Renal cortex interstitium (tissue), 11 donors: ENCODE measurements around the gene WRAP73. TPM values are rescaled to one million over a fixed set of nuclear protein-coding genes. Genes with fewer than 3 reads are reported as not detected.

Experiments used
- DNase-seq, 11 donors: peaks; one replicate each; pipeline ENCODE4 v3.0.0-alpha.2; 2013; ENCODE audit warnings: low read depth in 9 of 11, low spot score in 4 of 11; ENCODE audit errors: extremely low read depth in 1 of 11
- polyA plus RNA-seq, 3 donors: library from polyadenylated mRNA; unstranded; fragments of 120-200 nt; gene quantifications; one replicate each; pipeline ENCODE4 v1.2.1, GENCODE V29; 2013; ENCODE audit not compliant: insufficient read length in 3 of 3

The WRAP73 gene
- polyA plus RNA-seq, 3 donors, result 16.1 to 24.3 (median 19.0) TPM

DNA sequence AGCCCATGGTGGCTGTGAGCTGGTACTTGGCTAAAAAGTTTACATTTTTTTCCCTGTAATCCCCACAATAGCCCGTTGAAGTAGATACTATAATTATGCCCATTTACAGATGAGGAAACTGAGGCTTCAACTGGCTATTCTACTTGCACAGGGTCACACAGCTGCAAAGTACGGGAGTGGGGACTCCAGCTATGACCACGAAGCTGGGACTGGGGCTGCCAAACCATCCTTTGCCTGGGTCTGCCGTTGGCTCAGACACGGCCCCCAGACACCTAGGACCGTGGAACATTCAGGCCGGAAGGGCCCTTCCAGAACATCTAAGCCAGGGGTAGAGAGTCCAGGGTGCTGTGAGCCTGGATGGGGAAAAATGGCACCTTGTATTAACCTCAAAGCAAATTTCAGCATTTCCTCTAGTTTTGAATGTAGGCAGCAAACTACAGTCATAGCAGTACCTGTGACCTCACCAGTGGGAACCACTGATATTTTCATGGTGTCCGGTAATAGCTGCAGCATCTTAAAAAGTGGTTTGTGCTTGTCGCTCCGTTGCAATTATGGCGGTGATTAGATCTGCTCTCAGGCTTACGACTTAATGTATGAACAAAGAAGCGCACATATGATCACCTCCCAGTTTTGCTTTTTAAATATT is 6.7 kb upstream of the WRAP73 start:
- DNase-seq, result no peak

DNA sequence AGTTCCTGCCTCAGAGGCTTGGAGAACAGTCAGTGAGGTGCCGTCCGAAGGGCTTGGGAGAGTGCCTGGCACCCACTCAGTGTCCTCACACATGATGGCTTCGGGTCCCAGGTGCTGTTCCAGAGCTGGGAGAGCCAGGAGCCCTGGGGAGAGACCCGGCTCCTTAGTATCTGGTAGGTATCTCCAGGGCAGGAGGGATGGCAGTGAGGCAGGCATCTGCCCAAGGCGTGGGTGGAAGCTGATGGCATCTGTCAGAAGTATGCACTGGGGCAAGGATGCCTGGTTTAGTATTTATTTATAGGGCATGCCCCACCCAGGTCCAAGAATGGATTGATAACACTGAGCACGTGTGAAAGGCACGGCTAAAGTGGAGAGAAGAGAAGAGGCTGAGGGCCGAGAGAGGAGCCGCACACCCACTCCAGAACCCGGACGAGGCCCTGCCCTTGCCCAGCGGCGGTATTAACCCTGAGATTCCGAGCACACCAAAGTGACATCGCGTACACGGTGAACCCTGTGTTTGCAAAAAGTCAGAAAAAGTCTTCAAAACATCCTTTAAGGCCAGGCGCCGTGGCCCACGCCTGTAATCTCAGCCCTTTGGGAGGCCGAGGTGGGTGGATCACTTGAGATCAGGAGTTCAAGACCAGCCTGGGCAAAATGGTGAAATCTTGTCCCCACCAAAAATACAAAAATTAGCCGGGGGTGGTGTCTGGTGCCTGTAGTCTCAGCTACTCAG is 4.8 kb upstream of the WRAP73 start:
- no peak for DNase-seq

DNA sequence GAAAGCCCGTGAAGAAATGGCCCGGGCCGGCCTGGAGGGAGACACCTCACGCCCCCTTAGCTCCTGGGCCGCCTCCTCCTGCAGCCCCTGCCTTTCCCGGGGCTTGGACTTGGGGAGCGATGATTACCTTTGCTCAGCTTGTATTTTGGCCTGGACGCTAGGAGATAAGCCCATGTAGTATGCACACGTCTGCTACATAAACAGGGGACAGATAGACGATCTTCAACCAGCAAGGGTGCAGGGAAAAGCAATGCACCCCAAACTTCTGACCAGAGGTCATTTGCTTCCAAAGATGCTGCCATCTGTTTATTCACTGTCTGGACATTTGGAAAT is 3.3 kb upstream of the WRAP73 start:
- DNase-seq, result no peak

DNA sequence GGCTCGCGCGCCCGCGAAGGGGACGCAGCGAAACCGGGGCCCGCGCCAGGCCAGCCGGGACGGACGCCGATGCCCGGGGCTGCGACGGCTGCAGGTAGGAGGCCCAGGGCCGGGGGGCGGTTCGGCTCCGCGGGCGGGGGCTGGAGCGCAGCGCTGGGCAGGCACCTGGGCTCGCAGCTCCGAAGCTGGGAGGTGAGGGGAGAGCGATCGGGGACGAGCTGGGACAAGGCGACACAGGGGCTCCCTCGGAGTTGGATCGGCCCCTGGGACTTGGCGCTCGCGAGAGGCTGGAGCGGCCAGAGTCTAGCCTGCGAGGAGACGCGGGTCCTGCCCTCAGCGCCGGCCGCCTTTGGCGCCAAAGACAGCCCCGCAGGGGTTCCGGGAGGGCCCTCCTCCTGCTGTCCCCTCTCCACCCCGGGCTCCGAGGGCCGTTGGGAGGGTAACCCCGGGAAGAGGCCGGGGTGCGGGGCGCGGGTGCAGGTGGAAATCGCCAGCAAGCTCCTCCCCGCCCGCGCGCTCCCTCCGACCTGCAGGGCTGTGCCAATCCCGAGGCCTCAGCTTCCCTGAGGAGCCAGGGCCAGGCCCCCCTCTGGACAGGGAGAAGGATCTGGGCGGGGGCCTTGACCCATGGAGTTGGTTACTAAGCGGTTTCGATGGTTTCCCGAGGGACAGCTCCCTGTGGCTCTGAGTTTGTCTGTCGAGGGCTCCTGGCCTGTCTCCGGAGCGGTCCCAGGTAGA is 2.8 kb upstream of the WRAP73 start:
- DNase-seq, result no peak

DNA sequence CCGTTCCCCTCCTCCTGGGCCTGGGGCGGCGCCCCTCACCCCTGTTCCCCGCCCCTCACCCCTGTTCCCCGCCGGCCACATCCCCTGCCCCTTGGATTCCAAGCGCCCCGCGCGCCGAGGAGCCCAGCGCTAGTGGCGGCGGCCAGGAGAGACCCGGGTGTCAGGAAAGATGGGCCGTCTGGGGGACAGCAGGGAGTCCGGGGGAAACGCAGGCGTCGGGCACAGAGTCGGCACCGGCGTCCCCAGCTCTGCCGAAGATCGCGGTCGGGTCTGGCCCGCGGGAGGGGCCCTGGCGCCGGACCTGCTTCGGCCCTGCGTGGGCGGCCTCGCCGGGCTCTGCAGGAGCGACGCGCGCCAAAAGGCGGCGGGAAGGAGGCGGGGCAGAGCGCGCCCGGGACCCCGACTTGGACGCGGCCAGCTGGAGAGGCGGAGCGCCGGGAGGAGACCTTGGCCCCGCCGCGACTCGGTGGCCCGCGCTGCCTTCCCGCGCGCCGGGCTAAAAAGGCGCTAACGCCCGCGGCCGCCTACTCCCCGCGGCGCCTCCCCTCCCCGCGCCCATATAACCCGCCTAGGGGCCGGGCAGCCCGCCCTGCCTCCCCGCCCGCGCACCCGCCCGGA is 2.1 kb upstream of the WRAP73 start, which contains the start of gene TP73:
TSS of gene TP73 (plus strand) at position 587 of the 618 bp plus-strand sequence. CDS start 29,850 bp downstream, outside the sequence.
- no peak for DNase-seq

DNA sequence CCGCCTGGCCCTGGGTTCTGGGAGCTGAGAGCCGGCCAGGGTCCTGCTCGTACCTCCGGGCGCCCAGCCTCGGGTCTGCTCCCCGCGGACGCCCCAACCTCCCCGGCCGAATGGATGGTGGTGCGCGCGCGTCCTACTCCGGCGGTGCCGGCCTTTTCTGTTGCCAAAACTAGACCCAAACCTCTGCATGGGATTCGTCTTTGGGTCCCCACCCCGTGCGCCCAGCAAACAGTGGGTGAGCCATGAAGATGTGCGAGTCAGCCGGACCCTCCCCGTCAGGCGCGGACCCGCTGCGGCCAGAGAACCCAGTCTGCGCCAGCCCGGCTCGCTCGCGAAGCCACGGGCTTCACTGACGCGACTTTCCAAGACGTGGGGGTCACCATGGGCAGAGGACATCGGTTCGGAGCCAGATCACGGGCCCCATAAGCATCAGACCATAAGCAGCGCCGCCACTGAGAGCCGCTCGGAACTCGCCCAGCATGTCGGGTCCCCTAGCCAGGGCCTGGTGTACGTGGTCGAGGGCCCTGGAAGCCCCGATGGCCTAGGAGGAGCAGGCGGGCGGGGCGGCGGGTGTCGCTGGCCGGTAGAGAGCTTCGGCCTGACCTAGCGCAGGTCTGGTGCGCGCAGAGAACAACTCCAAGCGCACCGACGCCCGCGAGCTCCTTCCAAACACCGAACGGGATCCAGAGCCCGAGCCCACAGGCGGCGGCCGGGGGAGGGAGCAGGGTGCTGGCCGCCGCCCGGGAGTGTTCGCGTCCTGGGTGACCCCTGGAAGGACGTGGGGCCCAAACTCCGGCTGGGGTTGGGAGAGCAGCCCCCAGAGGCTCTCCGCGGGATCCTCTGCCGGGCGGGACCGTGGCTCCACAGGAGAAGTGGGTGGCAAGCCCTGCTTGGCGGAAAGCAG is 1.4 kb upstream of the WRAP73 start:
- no peak for DNase-seq

DNA sequence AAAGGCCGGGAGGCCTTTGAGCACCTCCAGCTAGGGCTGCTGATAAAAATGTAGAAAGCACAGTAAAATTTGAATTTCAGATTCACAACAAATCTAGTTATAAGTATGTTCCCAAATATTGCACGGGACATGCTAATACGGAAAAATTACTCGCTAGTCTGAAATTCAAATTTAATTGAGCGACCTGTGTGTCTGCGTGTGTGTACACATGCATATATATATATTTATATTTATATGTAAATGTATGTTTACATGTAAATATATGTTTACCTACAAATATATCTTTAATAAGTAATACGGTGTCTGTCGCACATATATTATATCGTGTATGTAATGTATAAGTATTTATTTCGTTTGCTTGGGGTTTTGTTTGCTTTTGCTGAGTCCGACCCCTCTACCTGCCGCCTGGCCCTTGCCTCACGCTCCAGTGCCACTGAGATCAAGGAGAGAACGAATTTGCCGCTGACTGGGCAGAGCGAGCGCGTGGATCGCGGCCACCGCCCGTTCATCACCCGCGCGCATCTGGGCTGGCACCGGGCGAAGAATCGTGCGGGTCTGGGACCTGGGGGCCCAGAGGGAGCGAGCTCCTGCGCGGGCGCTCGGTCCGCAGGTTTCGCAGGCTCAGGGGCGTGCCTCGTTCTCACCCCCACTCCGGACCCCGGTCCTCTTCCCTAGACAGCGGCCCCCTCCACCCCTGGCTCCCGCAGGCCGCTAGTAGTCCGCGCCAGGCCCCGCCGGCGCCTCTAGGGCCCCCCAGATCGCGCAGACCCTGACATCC is 534 bp upstream of the WRAP73 start:
- DNase-seq, result no peak

DNA sequence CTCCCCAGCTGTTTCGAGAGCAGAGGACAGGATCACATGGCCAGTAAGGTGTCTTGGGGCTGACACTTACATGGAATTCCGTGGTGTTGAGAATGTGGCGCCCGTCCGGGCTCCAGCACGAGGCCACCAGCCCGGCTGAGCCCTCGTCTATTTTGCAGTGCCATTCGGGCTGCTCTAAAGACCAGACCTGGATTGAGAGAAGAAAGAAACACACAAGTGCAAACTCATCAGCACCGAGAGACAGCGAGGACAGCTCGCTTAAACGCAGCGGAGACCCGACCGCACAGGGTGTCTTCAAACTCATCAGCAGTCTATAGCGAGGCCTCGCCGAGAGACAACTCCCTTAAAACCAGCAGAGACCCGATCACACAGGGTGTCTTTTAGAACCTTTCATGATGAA is 3.3 kb downstream of the WRAP73 start:
- DNase-seq, result no peak

DNA sequence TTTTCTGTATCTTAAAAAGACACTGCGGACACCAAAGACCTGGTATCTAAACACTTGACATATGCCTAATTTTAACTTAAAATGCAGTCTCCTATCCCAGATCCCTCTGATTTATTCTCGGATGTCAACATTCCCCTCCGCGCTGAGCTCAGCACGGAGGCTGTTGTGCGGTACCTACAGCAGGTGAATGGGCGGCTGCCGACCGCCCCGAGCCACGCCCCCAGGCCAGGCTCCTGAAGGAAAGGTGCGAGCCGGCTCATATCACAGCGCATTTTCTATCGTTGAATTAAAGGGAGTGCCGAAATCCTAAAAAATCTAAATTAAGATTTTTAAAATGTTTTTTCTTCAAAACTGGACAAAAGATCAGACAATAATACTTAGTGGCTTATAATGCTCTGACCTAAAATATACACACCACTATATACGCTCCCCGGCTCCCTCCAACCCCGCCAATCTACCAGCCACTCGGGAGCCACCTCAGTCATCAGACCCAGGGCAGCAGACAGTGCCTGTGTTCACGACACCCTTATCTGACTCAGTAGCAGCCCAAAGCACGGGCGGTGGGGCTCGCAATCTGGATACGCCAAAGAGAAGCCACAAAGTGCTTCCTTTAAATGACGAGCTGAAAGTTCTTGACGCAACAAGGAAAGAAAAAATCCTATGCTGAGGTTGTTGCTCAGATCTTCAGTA is 4.1 kb downstream of the WRAP73 start:
- DNase-seq, result no peak

DNA sequence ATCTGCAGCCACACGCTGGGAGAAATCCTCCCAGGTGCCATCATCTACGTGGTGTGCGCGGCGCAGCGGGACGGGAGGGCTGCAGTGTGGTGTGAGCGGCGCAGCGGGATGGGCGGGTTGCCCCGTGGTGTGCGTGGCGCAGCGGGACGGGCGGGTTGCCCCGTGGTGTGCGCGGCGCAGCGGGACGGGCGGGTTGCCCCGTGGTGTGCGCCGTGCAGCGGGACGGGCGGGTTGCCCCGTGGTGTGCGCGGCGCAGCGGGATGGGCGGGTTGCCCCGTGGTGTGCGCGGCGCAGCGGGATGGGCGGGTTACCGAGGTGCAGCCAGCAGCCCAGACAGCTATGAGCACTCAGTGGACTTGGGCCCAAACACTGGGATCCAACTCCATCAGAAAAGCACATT is 4.7 kb downstream of the WRAP73 start:
- no peak for DNase-seq

DNA sequence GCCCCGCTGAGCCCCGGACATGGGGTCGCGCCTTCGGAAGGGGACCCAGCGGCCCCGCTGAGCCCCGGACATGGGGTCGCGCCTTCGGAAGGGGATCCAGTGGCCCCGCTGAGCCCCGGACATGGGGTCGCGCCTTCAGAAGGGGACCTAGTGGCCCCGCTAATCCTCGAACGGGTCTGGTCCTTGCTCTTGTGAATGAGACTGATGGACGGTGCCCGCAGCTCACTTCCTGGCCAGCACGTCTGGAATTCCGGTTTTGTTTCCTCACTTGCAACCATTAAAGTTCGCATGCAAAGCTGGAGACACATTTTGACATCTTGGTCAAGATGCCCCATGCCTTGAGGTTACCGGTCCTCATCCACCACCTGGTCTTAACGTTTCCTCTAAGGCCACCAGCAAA is 5.6 kb downstream of the WRAP73 start:
- DNase-seq, result no peak

DNA sequence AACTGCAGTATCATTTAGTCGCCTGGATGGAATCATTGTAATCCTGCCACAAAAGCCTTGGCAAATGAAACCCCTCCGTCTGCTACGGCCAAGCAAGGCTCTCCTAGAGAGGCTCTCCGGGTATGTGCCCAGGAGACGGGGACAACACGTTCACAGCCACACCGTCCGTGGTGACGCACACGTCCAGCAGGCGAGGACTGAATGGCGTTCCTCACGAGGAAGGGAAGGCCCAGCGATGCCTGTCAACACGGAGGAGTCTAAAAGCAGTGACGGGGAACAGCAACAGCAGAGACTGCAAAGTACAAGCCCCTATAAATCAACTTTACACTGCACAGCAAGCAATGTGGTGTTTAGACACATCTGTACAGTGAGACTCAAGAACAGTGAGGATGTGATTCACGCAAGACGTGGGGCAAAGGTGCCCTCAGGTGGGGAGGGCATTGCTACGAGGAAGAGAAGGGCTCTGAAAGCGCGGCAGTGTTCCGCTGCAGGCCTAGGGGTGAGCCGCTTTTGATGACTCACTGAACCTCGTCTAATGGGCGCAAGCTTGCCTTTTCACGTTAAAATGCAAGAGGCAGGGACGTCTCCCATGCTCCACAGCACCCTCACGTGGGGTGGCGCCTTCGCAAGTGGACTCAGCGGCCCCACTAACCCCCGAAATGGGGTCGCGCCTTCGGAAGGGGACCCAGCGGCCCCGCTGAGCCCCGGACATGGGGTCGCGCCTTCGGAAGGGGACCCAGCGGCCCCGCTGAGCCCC is 6.8 kb downstream of the WRAP73 start:
- no peak for DNase-seq

DNA sequence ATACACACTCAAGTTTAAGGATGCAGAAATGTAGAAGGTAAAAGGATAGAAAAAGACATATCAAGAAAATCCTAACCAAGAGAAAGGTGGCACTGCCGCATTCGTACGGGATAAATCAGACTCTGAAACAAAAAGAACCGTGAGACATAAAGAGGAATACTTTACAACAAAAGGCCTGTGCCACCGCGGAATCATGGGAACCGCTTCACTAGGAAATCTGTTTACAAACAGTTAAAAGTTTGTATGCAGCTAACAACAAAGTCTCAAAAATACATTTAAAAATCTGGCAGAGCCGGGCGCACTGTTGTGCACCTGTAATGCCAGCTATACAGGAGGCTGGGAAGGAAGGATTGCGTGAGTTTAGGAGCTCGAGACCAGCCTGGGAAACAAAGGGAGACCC is 8.1 kb downstream of the WRAP73 start:
- DNase-seq, result no peak

DNA sequence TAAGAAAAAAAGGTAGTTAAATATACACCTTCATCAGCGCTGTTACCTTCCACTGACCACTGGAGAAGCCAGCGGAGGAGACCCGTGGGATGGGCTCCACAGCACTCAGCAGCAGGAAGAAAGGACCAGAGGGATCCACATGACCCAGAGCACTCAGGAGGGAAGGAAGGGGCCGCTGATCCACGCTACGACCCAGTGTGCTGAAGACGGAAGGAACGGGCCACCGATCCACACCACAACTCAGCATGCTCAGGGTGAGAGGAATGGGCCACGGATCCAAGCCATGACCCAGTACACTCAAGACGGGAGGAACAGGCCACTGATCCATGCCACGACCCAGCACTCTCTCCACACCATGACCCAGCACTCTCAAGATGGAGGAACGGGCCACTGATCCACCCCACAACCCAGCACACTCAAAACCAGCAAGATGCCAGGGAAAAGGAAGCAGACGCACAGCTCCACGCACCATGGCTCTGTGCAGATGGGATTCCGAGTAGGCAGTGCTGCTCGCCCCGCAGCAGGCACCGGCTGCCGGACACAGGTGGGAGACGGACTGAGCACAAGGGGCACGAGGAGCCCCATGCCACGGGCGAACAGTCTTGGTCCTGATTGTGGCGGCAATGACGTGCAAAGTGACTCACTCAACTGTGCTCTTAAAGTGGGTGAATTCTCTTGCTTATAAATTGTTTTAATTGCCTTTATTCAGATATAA is 8.7 kb downstream of the WRAP73 start:
- no peak for DNase-seq

DNA sequence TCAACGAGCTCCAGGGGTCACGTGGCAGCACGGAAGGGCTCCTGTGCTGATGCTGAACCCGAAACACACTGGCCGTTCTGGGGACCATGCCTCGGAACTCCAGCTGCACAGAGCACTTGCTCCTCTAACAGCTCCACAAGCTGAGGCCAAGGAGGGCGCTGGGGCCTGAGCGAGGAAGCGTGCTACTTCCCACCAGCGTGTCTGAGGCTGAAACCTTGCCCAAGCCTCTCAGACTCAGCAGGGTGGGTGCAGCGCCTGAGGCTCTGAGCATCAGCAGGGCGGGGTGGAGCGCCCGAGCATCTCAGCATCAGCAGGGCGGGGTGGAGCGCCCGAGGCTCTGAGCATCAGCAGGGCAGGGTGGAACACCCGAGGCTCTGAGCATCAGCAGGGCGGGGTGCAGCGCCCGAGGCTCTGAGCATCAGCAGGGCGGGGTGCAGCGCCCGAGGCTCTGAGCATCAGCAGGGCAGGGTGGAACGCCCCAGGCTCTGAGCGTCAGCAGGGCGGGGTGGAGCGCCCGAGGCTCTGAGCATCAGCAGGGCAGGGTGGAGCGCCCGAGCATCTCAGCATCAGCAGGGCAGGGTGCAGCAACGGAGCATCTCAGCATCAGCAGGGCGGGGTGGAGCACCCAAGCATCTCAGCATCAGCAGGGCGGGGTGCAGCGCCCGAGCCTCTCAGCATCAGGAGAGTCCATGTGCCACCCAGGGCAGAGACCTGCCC is 9.6 kb downstream of the WRAP73 start:
- DNase-seq, result no peak
